GM12801 (cell line): Measurements from ENCODE around the gene OR52A1.

Experiments used
- CTCF ChIP-seq: IDR thresholded peaks from one replicate; pipeline ENCODE4 v1.5.1; 2011; ENCODE audit warnings: control low read depth; ENCODE audit not compliant: insufficient read length; ENCODE audit errors: extremely low read depth

OR52A1 gene

GRCh38 chr11:5154657-5155056 lies at the start of gene OR52A1:
TSS of gene OR52A1 (minus strand) at chr11:5154757. CDS start at chr11:5152369, 2,388 bp downstream.
- TF ChIP-seq CTCF: no peak

GRCh38 chr11:5203366-5203765 lies 48.8 kb upstream of the OR52A1 start:
- TF ChIP-seq CTCF: no peak

GRCh38 chr11:5200582-5200981 lies 46.0 kb upstream of the OR52A1 start, which contains the start of gene OR51V1:
TSS of gene OR51V1 (minus strand) at chr11:5200682. CDS start at chr11:5200682, 0 bp downstream.
- TF ChIP-seq CTCF: no peak

- no peak for TF ChIP-seq CTCF
Measured at GRCh38 chr11:5198285-5198684, 43.7 kb upstream of the OR52A1 start.

GRCh38 chr11:5197536-5197935 lies 43.0 kb upstream of the OR52A1 start:
- TF ChIP-seq CTCF: no peak

- no peak for TF ChIP-seq CTCF
Measured at GRCh38 chr11:5196731-5197130, 42.2 kb upstream of the OR52A1 start.

- no peak for TF ChIP-seq CTCF
Measured at GRCh38 chr11:5196067-5196466, 41.5 kb upstream of the OR52A1 start.

GRCh38 chr11:5192738-5193137 lies 38.2 kb upstream of the OR52A1 start:
- no peak for TF ChIP-seq CTCF
